WTC11 (cell line): ENCODE measurements around the gene ALX4.

ENCODE experiments used
- CTCF ChIP-seq: fragments of 200-600 bp; IDR thresholded peaks from 2 replicates; pipeline ENCODE4 v1.8.0; 2022; ENCODE audit warnings: antibody characterized with exemption
- MAX ChIP-seq: sonication (generic); formaldehyde crosslinking; IDR thresholded peaks from 2 replicates; pipeline ENCODE4 v1.8.0; 2022; ENCODE audit warnings: mild to moderate bottlenecking, missing genetic modification reagents
- ZNF219 ChIP-seq: sonication (generic); formaldehyde crosslinking; IDR thresholded peaks from 2 replicates; pipeline ENCODE4 v1.8.0; 2023; ENCODE audit warnings: missing genetic modification reagents, mild to moderate bottlenecking, borderline replicate concordance
- TF ChIP-seq, protein P1 (sequence below): fragments of 250-450 bp; sonication (Bioruptor Pico); IDR thresholded peaks from 2 replicates; pipeline ENCODE4 v2.1.2; 2022; ENCODE audit warnings: mild to moderate bottlenecking, moderate library complexity

DNA sequence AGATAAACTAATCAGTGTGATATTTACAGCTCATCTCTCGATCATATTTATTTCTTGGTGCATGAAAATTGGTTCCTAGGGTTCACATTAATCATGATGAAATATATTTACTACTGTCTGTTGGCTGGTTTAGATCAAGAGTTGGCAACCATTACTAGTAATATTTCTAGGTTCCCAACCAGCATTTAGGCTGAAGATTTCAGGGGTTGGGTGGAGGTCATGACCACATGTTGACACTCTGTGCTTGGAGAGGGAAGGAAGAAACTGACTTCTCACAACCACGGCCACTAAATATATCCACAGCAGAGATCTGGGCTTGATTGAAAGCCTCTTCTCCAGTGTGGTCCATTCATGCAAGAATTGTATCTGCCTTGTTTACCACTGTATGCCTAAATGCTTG is 87.9 kb downstream of the ALX4 start:
- TF ChIP-seq MAX (CRISPR knock-in tag), result no peak
- no peak for TF ChIP-seq CTCF
- TF ChIP-seq, protein P1, sequence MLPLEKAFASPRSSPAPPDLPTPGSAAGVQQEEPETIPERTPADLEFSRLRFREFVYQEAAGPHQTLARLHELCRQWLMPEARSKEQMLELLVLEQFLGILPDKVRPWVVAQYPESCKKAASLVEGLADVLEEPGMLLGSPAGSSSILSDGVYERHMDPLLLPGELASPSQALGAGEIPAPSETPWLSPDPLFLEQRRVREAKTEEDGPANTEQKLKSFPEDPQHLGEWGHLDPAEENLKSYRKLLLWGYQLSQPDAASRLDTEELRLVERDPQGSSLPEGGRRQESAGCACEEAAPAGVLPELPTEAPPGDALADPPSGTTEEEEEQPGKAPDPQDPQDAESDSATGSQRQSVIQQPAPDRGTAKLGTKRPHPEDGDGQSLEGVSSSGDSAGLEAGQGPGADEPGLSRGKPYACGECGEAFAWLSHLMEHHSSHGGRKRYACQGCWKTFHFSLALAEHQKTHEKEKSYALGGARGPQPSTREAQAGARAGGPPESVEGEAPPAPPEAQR, result no peak
- no peak for TF ChIP-seq ZNF219 (CRISPR knock-in tag)
